GM23338 (cell line): ENCODE data around the gene DCAF6. TPM values are rescaled to one million over a fixed set of nuclear protein-coding genes. Genes with fewer than 3 reads are reported as not detected.

ENCODE experiments used
- ATAC-seq: fragments of 200-7000 bp; cut with Tn5 transposase; 3 replicates; pipeline ENCODE4 v1.9.1; 2020
- DNase-seq: peaks from one replicate; pipeline ENCODE4 v3.0.0-alpha.2; 2015; ENCODE audit warnings: low spot score
- H2AFZ ChIP-seq: fragments of 200-600 bp; sonication (generic); 2 replicates; pipeline ENCODE4 v1.8.0; 2016; ENCODE audit warnings: antibody characterized with exemption, mild to moderate bottlenecking, moderate library complexity
- H3F3A ChIP-seq: fragments of 200-600 bp; sonication (generic); replicated peaks from 2 replicates; pipeline ENCODE4 v1.8.0; 2017; ENCODE audit warnings: antibody characterized with exemption, mixed run types, low read depth
- H3K27ac ChIP-seq: fragments of 200-600 bp; sonication (generic); 2 replicates; pipeline ENCODE4 v1.6.1; 2016; ENCODE audit warnings: low read depth
- H3K27me3 ChIP-seq: fragments of 200-600 bp; sonication (generic); 2 replicates; pipeline ENCODE4 v1.8.0; 2016; ENCODE audit warnings: mild to moderate bottlenecking, mixed run types, moderate library complexity; ENCODE audit not compliant: insufficient read depth
- H3K36me3 ChIP-seq: fragments of 200-600 bp; sonication (generic); 2 replicates; pipeline ENCODE4 v1.8.0; 2016; ENCODE audit warnings: mild to moderate bottlenecking; ENCODE audit not compliant: insufficient read depth
- H3K4me1 ChIP-seq: fragments of 200-600 bp; sonication (generic); 2 replicates; pipeline ENCODE4 v1.8.0; 2016; ENCODE audit warnings: mild to moderate bottlenecking, moderate library complexity; ENCODE audit not compliant: insufficient read depth
- H3K4me2 ChIP-seq: fragments of 200-600 bp; sonication (generic); 2 replicates; pipeline ENCODE4 v1.7.1; 2017; ENCODE audit warnings: mixed run types
- H3K4me3 ChIP-seq: fragments of 200-600 bp; sonication (generic); 2 replicates; pipeline ENCODE4 v1.6.1; 2016; ENCODE audit warnings: mixed run types
- H3K79me2 ChIP-seq: fragments of 200-600 bp; sonication (generic); replicated peaks from 2 replicates; pipeline ENCODE4 v1.8.0; 2017; ENCODE audit warnings: mild to moderate bottlenecking; ENCODE audit not compliant: insufficient read depth
- H3K9me2 ChIP-seq: fragments of 200-600 bp; sonication (generic); 2 replicates; pipeline ENCODE4 v1.8.0; 2017; ENCODE audit not compliant: insufficient read depth
- H4K20me1 ChIP-seq: fragments of 200-600 bp; sonication (generic); replicated peaks from 2 replicates; pipeline ENCODE4 v1.8.0; 2017; ENCODE audit warnings: mild to moderate bottlenecking; ENCODE audit not compliant: insufficient read depth
- H3K27ac Mint-ChIP-seq: 2 replicates; pipeline ENCODE4 v1.8.0; 2020; ENCODE audit warnings: inconsistent platforms, mild to moderate bottlenecking, moderate library complexity, mixed read lengths
- H3K27me3 Mint-ChIP-seq: 3 replicates; pipeline ENCODE4 v1.8.0; 2022; ENCODE audit warnings: low read depth, mild to moderate bottlenecking, moderate library complexity, mixed read lengths, inconsistent platforms; ENCODE audit not compliant: insufficient read depth, poor library complexity
- H3K36me3 Mint-ChIP-seq: 3 replicates; pipeline ENCODE4 v1.8.0; 2021; ENCODE audit warnings: low read depth, mild to moderate bottlenecking, inconsistent platforms, moderate library complexity, mixed read lengths
- H3K4me1 Mint-ChIP-seq: 3 replicates; pipeline ENCODE4 v1.8.0; 2020; ENCODE audit warnings: mild to moderate bottlenecking, inconsistent platforms, mixed read lengths
- H3K4me3 Mint-ChIP-seq: 3 replicates; pipeline ENCODE4 v1.8.0; 2021; ENCODE audit warnings: moderate library complexity, mild to moderate bottlenecking, inconsistent platforms, mixed read lengths
- H3K9me3 Mint-ChIP-seq: 3 replicates; pipeline ENCODE4 v1.8.0; 2020; ENCODE audit warnings: moderate library complexity, mild to moderate bottlenecking, inconsistent platforms, mixed read lengths
- CREB1 ChIP-seq: fragments of 250-450 bp; sonication (Bioruptor Pico); IDR thresholded peaks from 2 replicates; pipeline ENCODE4 v1.5.0; 2020; ENCODE audit warnings: low read depth, mild to moderate bottlenecking, moderate library complexity
- CTCF ChIP-seq, 2 experiments: fragments of 200-600 bp in 1 of 2; sonication (generic) in 1 of 2; conservative IDR thresholded peaks; 2 replicates each; pipeline versions ENCODE4 v1.5.1 to v1.6.1; 2016 to 2017; ENCODE audit warnings: antibody characterized with exemption in 2 of 2, low read depth in 2 of 2, mild to moderate bottlenecking in 2 of 2, moderate library complexity in 1 of 2
- ETS1 ChIP-seq: IDR thresholded peaks from 2 replicates; pipeline ENCODE4 v1.6.1; 2016; ENCODE audit warnings: antibody characterized with exemption
- EZH2 ChIP-seq: fragments of 200-600 bp; sonication (generic); IDR thresholded peaks from one replicate; pipeline ENCODE4 v1.8.0; 2017; ENCODE audit warnings: antibody characterized with exemption, mild to moderate bottlenecking, low read depth; ENCODE audit not compliant: unreplicated experiment
- EZH2phosphoT487 ChIP-seq: fragments of 200-600 bp; sonication (generic); IDR thresholded peaks from one replicate; pipeline ENCODE4 v1.8.1; 2018; ENCODE audit warnings: antibody characterized with exemption; ENCODE audit not compliant: unreplicated experiment
- JUNB ChIP-seq: IDR thresholded peaks from one replicate; pipeline ENCODE4 v1.6.1; 2016; ENCODE audit warnings: antibody characterized with exemption; ENCODE audit not compliant: unreplicated experiment
- NANOG ChIP-seq: IDR thresholded peaks from 2 replicates; pipeline ENCODE4 v1.6.1; 2016; ENCODE audit warnings: antibody characterized with exemption, borderline replicate concordance
- POLR2AphosphoS5 ChIP-seq: IDR thresholded peaks from 2 replicates; pipeline ENCODE4 v1.6.1; 2016; ENCODE audit warnings: antibody characterized with exemption, low read depth
- REST ChIP-seq: IDR thresholded peaks from one replicate; pipeline ENCODE4 v1.6.1; 2018; ENCODE audit warnings: antibody characterized with exemption; ENCODE audit not compliant: unreplicated experiment
- STAT1 ChIP-seq: IDR thresholded peaks from one replicate; pipeline ENCODE4 v1.6.1; 2016; ENCODE audit warnings: antibody characterized with exemption; ENCODE audit not compliant: unreplicated experiment
- ZNF114 ChIP-seq: fragments of 250-450 bp; sonication (Bioruptor Pico); IDR thresholded peaks from 2 replicates; pipeline ENCODE4 v1.5.0; 2020; ENCODE audit warnings: mild to moderate bottlenecking, moderate library complexity
- ZNF331 ChIP-seq: fragments of 250-450 bp; sonication (Bioruptor Pico); IDR thresholded peaks from 2 replicates; pipeline ENCODE4 v1.5.0; 2020; ENCODE audit warnings: low read depth, mild to moderate bottlenecking, moderate library complexity
- ZNF462 ChIP-seq: fragments of 250-450 bp; sonication (Bioruptor Pico); IDR thresholded peaks from 2 replicates; pipeline ENCODE4 v1.5.0; 2020; ENCODE audit warnings: mild to moderate bottlenecking, moderate library complexity
- polyA plus RNA-seq: library from polyadenylated mRNA; unstranded; fragments of >200 nt; fragmentation: Nextera tagmentation; extraction: Ambion mirVana; gene quantifications from 2 replicates; pipeline ENCODE4 v1.2.1, GENCODE V29; 2016
- total RNA-seq: library from RNA; depleted of rRNA; stranded (reverse); fragments of >200 nt; shearing (Covaris generic); gene quantifications from 2 replicates; pipeline ENCODE4 v1.2.3, GENCODE V29; 2014

DCAF6 gene
- total and polyA plus RNA-seq, 2 experiments from 2014 or later = 18.6 to 27.3 TPM

GRCh38 chr1:167949785-167950184 is 13.3 kb downstream of the DCAF6 start:
- H3K27me3 ChIP-seq = no peaks in the 10 kb centered on the region
- no peak for TF ChIP-seq POLR2AphosphoS5
- TF ChIP-seq JUNB = no peak
- TF ChIP-seq ZNF462 = no peak
- TF ChIP-seq CTCF (conservative IDR thresholded peaks at IDR 0.05; ENCODE audit: low read depth in 2 of 2) = no peak
- TF ChIP-seq ETS1 = no peak
- TF ChIP-seq EZH2 = no peak
- TF ChIP-seq ZNF331 = no peak
- TF ChIP-seq ZNF114 (CRISPR knock-in tag) = no peak
- TF ChIP-seq REST = no peak
- TF ChIP-seq STAT1 = no peak
- no peak for TF ChIP-seq NANOG
- TF ChIP-seq CREB1 (CRISPR knock-in tag) = no peak
- TF ChIP-seq EZH2phosphoT487 = no peak
- ATAC-seq (no peak), DNase-seq (no peak)
- H3F3A ChIP-seq = no peaks in the 10 kb centered on the region
- no peak overlapping the region for H3K4me2 ChIP-seq
- H3K79me2 ChIP-seq = peaks cover 73% of the 10 kb centered on the region
- H3K4me1 ChIP-seq = peaks cover 14% of the 10 kb centered on the region; the same call in 1 of the 2 replicates
- H3K9me3 Mint-ChIP-seq = no peaks in the 10 kb centered on the region
- peaks cover 10% of the 10 kb centered on the region; the same call in 1 of the 2 replicates for H3K36me3 ChIP-seq
- peaks cover 35% of the 10 kb centered on the region for H3K36me3 Mint-ChIP-seq
- H3K27ac ChIP-seq = no peak overlapping the region
- H3K4me3 ChIP-seq = no peak overlapping the region
- H3K27ac Mint-ChIP-seq = no peak overlapping the region
- H3K4me1 Mint-ChIP-seq = peaks cover 15% of the 10 kb centered on the region
- no peak overlapping the region for H2AFZ ChIP-seq
- H3K9me2 ChIP-seq = no peaks in the 10 kb centered on the region
- H3K4me3 Mint-ChIP-seq = no peak overlapping the region
- H4K20me1 ChIP-seq = 0 out of 2 replicates have a peak, but pooled peaks cover 9% of the 10 kb centered on the region
- H3K27me3 Mint-ChIP-seq = peaks cover 2% of the 10 kb centered on the region
